Stimulated activated CD4-positive, alpha-beta T cell treated with anti-CD3 and anti-CD28 coated beads, Interleukin-1b, Interleukin-23, amount 100 ng/mL, for 48 hours (primary cell): ENCODE data around the gene ZNF462.

Experiments used
- DNase-seq: peaks from one replicate; pipeline ENCODE4 v3.0.0-alpha.2; 2020

Gene ZNF462

GRCh38 chr9:106929471-106930177 lies 66.7 kb downstream of the ZNF462 start:
- DNase-seq: no peak

- DNase-seq: no peak
Measured at GRCh38 chr9:106930477-106930876, 67.5 kb downstream of the ZNF462 start.

GRCh38 chr9:106931466-106931865 lies 68.5 kb downstream of the ZNF462 start:
- DNase-seq: no peak

- no peak for DNase-seq
Measured at GRCh38 chr9:106932178-106932577, 69.2 kb downstream of the ZNF462 start.

- DNase-seq: no peak
Measured at GRCh38 chr9:106932675-106933074, 69.7 kb downstream of the ZNF462 start.

- DNase-seq: no peak
Measured at GRCh38 chr9:106933470-106933869, 70.5 kb downstream of the ZNF462 start.

- DNase-seq: no peak
Measured at GRCh38 chr9:106934442-106935238, 71.7 kb downstream of the ZNF462 start.

- no peak for DNase-seq
Measured at GRCh38 chr9:106936680-106937079, 73.7 kb downstream of the ZNF462 start.

GRCh38 chr9:106941916-106942315 lies 79.0 kb downstream of the ZNF462 start:
- DNase-seq: no peak

GRCh38 chr9:106945727-106946660 lies 83.0 kb downstream of the ZNF462 start:
- no peak for DNase-seq

GRCh38 chr9:106947106-106947900 lies 84.3 kb downstream of the ZNF462 start:
- no peak for DNase-seq

GRCh38 chr9:106953174-106953573 lies 90.2 kb downstream of the ZNF462 start:
- no peak for DNase-seq

GRCh38 chr9:106954558-106954957 lies 91.6 kb downstream of the ZNF462 start:
- DNase-seq: no peak

- no peak for DNase-seq
Measured at GRCh38 chr9:106954974-106955850, 92.2 kb downstream of the ZNF462 start.

GRCh38 chr9:106956971-106957370 lies 94.0 kb downstream of the ZNF462 start:
- DNase-seq: no peak

- no peak for DNase-seq
Measured at GRCh38 chr9:106958955-106959657, 96.1 kb downstream of the ZNF462 start.

- no peak for DNase-seq
Measured at GRCh38 chr9:106960258-106960657, 97.3 kb downstream of the ZNF462 start.

- DNase-seq: no peak
Measured at GRCh38 chr9:106961623-106962022, 98.7 kb downstream of the ZNF462 start.

- no peak for DNase-seq
Measured at GRCh38 chr9:106962122-106962521, 99.2 kb downstream of the ZNF462 start.

- no peak for DNase-seq
Measured at GRCh38 chr9:106962615-106963363, 99.8 kb downstream of the ZNF462 start.
